Activated CD8-positive, alpha-beta memory T cell treated with anti-CD3 and anti-CD28 coated beads for 36 hours (primary cell): ENCODE measurements around the gene PRR35. TPM values are rescaled to one million over a fixed set of nuclear protein-coding genes. Genes with fewer than 3 reads are reported as not detected.

Experiments
- CTCF ChIA-PET: fragments of 350-600 bp; sonication (Branson Sonifier 250); formaldehyde crosslinking; loops from one replicate; lab custom pipeline; 2021; ENCODE audit warnings: antibody characterized with exemption; lab: Charles Lee
- POLR2A ChIA-PET: fragments of 350-600 bp; sonication (Branson Sonifier 250); formaldehyde crosslinking; loops from one replicate; lab custom pipeline; 2021; ENCODE audit warnings: antibody characterized with exemption; lab: Charles Lee
- total RNA-seq, 2 experiments: library from RNA; stranded (reverse); gene quantifications; one replicate each; pipeline ENCODE4 v1.2.3, GENCODE V29; 2021

PRR35 gene
- total RNA-seq, 2 experiments from 2014 or later: not detected

DNA sequence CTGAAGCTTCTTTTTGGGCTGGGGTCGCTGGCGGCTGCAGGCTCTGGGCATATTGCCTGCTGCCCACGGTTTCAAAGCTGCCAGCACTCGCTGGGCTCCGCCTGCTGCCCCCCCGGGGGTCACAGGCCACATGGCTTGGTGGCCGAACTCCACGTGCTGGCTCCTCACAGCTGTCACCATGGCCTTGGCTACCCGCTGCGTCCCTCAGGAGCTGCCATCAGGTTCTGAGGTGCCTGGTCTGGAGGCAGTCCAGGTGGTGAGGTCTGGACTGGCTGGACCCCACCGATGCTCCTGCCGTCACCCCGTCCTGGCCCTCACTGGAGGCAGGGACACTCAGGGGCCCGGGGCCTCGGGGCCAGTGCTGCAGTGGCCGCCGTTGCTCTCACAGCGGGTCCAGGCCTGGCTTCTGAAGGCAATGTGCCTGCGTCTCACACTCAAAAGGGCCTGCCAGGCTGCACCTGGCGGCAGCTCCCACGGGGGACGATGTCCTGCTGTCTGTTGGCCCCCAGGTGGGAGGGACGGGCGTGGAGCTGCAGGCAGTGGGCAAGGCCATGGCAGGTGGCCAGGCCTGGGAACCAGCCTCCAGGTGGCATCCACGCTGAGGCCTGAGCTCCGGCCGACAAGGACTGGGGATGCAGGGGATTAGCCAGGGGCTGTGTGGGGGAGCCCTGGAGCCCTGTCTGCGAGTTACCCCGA lies 19.4 kb upstream of the PRR35 start:
- ChIA-PET CTCF (no interaction called here), POLR2A (no interaction called here)

DNA sequence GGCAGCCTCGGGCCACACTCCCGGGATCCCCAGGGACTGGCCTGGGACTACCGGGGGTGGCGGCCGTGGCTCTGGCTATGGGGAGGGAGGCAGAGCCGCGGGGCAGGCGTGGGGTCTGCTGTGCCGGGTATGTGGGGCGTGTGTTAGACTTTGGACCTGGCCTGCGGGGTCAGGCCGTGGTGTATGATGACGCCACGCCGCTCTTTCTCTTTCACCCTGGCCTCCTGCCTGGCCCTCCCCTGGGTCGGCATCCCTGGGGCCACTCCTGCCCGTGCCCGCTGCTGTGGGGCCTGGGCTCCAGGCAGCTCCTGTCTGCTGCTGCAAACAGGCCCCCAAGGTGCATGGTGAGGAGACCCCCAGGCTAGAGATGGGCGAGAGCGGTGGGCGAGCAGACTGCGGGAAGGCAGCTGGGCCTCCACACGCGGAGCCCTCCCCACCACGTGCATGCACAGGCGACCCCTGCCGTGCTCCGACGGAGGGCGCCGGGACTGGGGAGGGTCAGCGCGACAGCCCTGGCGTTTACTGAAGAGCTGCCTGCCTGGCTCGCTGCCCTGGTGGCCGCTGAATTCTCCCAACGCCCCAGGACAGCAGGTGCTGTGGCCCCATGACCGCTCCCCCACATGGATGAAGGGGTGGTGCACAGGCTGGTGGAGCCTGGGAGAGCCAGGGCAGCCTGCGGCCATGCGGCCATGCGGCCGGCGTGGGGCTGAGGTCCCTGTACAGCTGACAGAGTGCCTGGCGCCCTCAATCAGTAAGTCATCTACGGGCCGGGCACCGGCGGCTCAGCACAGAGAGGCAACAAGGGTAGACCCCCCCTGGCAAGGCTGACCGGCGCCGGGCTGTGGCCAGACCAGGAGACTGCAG lies 16.7 kb upstream of the PRR35 start:
- CTCF ChIA-PET: interaction anchor here (1.2 kb wide), 1 partner anchor 36 kb away, joined by 3 read pairs; no protein-coding TSS in a partner anchor
- POLR2A ChIA-PET: no interaction called here

DNA sequence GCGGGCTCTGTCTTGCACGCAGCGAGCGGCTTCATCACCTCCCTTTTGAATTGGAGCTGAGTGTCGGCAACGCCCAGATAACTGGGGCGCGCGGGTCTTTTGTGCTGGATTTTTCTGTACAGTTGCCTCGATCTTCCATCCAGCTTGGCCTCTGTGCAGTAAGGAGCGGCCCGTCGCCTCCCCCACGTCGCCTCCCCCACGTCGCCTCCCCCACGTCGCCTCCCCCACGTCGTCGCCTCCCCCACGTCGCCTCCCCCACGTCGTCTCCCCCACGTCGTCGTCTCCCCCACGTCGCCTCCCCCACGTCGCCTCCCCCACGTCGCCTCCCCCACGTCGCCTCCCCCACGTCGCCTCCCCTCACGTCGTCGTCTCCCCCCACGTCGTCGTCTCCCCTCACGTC lies 15.7 kb upstream of the PRR35 start:
- CTCF ChIA-PET: interaction anchor here (1.2 kb wide), 1 partner anchor 35 kb away, joined by 3 read pairs; no protein-coding TSS in a partner anchor
- POLR2A ChIA-PET: no interaction called here

DNA sequence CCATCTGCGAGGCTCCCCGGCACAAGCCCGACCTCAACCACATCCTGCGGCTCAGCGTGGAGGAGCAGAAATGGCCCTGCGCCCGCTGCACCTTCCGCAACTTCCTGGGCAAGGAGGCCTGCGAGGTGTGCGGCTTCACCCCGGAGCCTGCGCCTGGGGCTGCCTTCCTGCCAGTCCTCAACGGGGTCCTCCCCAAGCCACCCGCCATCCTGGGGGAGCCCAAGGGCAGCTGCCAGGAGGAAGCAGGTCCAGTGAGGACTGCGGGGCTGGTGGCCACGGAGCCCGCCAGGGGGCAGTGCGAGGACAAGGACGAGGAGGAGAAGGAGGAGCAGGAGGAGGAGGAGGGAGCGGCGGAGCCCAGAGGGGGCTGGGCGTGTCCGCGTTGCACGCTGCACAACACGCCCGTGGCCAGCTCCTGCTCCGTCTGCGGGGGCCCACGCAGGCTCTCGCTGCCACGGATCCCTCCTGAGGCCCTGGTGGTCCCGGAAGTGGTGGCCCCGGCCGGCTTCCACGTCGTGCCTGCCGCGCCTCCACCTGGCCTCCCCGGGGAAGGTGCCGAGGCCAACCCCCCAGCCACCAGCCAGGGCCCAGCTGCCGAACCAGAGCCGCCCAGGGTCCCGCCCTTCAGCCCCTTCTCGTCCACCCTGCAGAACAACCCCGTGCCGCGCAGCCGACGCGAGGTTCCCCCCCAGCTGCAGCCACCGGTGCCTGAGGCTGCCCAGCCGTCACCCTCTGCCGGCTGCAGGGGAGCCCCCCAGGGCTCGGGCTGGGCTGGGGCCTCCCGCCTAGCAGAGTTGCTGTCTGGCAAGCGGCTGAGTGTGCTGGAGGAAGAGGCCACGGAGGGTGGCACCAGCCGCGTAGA lies 13.1 kb upstream of the PRR35 start:
- ChIA-PET CTCF (interaction anchor here (0.8 kb wide), 1 partner anchor 35 kb away, joined by 7 read pairs; no protein-coding TSS in a partner anchor), POLR2A (interaction anchor here (0.6 kb wide), 1 partner anchor 135 kb away, joined by 8 read pairs; no protein-coding TSS in a partner anchor)

DNA sequence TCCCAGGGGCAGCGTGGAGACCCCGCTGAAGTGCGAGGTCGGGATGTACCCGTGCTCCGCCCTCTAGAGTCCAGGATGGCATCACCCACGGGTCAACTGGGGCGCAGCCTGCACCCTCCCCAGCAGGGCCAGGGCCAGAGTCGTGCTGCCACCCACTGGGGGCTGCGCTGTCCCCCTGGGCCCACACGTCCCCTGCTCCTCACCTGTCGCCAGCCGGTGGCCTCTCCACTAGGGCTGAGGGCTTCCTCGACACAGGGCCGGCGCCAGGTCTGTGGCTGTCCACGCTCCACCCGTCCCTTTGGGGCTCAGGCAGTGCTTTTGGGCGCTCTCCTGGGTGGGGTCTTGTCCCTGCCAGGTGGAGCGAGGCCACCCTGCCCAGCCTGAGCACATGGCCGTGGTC lies 11.6 kb upstream of the PRR35 start:
- POLR2A ChIA-PET: no interaction called here
- CTCF ChIA-PET: no interaction called here

DNA sequence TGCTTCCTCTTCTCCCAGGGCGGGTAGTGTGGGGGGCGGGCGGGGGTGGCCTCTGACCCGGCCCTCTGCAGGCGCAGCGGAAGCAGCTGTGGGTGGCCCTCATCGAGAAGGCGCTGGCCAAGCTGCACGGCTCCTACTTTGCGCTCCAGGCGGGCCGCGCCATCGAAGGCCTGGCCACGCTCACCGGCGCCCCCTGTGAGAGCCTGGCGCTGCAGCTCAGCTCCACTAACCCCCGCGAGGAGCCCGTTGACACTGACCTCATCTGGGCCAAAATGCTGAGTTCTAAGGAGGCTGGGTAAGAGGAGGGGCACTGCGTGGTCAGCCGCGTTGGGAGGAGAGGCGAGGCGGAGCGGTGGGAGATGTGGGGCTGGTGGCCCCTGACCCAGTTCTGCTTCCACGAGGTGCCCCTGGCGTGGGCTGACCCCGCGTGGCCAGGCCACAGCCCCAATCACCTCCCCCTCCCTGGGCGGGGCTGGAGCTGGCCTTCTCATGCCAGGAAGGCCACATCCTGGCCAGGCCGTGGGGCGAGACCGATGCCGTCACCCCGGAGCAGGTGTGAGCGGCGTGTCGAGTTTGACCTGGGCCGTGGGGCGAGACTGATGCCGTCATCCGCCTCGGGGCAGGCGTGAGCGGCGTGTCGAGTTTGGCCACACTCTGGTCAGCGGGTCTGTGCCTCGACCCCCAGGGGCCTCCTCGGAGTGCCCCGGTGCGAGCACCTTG lies 10.5 kb upstream of the PRR35 start:
- POLR2A ChIA-PET: no interaction called here
- CTCF ChIA-PET: no interaction called here

DNA sequence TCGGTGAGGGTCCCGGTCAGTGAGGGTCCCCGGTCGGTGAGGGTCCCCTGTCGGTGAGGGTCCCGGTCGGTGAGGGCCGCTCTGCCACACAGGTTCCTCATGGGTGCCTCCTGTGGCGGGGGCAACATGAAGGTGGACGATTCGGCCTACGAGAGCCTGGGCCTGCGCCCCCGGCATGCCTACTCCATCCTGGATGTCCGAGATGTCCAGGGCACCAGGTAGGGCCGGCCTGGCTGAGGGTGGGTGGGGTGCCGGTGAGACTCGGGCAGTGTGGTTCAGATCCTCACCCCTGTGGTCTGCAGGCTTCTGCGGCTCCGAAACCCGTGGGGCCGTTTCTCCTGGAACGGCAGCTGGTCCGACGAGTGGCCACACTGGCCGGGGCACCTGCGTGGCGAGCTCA lies 9.0 kb upstream of the PRR35 start:
- ChIA-PET POLR2A (no interaction called here), CTCF (no interaction called here)

DNA sequence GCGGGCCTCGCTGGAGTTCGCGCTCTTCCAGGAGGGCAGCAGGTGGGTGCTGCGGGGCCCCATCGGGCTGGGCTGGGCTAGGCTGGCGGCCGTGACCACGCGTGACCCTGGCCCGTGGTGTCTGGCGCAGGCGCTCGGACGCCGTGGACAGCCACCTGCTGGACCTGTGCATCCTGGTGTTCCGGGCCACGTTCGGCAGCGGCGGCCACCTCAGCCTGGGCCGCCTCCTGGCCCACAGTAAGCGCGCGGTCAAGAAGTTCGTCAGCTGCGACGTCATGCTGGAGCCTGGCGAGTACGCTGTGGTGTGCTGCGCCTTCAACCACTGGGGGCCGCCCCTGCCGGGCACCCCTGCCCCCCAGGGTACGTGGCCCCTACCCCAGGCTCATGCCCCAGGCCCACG lies 8.0 kb upstream of the PRR35 start:
- CTCF ChIA-PET: no interaction called here

DNA sequence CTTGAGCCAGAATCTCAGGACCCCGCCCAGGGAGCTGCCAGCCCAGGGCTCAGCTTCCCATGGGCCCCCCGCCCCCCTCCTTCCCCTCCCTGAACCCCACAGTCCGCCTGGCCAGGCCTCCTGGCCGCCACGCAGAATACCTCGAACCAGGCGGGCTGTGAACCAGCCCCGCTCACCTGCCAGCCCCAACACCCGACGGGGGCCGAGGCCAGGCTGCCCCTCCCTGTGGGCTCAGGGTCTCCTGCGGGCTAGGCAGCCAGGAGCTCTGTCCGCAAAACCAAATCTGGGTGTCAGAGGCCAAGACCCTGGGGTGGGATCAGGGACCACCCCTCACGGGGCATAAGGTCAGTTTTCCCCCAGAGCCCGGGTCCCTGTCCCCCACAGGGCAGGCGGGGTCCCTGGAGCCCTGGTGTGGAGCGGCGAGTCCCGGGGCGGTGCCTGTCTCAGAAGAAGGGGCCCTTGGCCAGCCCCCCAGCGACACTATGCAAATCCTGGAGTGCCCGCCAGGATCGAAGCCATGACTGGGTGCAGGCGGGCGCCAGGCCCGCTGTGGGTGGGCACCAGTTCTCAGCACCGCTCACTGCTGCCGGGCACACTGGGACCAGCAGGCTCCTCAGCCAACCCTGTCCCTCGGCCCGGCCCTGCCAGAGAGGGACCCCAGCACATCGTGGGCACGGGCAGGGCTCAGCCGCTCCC lies 6.4 kb upstream of the PRR35 start:
- CTCF ChIA-PET: no interaction called here
- POLR2A ChIA-PET: no interaction called here

More for the DNA sequence above, 8.0 kb upstream of the PRR35 start:
- POLR2A ChIA-PET: interaction anchor here (0.8 kb wide), 1 partner anchor 25 kb away, joined by 3 read pairs; no protein-coding TSS in a partner anchor

DNA sequence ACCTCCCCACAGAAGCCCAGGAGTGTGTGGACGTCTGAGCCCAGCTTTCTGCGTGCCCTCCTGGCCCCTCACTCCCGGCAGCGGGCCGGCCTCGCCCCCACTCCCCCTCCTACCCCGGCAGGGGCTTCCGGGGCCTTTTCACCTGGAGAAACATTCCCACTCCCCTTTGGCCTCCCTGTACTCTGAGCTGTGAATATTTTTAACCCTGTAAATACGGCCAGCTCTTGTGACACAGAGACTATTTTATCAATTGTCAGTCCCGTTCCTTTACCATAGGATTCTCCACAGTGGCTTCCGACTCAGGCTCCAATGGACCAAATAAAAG lies 5.9 kb upstream of the PRR35 start:
- ChIA-PET CTCF (no interaction called here), POLR2A (no interaction called here)

DNA sequence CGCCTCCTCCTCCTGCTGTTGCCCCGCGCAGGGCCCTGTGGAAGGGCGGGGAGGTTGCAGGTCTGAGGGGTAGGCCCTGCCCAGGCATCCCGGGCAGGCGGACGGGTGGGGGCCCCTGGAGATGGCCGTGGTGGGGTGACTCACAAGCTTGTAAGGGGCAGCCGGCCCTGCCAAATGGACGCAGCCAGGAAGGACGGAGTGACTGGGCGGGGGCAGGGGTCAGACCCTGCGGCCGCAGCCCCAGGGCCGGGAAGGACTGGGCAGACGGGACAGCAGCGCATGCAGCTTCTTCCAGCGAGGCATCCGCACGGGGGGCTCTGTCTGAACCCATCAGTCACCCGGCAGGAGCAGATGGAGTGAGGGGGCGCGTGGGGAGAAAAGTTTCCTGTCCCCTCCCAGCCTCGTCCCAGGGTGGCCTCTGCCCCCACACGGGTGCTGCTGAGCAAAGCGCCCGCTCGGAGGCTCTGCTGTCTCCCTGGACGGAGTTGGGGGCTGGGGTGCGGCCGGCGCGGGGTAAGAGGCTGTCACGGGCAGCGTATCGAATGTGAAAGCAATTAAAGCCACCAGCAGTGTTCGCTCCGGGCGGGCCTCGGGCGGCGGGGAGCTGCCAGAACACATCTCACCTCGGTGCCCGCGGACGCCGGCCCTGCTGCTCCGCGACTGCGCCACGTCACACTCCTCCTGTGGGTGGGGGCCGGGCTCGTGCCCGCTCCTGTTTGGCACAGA lies 5.4 kb upstream of the PRR35 start:
- ChIA-PET POLR2A (no interaction called here), CTCF (no interaction called here)

DNA sequence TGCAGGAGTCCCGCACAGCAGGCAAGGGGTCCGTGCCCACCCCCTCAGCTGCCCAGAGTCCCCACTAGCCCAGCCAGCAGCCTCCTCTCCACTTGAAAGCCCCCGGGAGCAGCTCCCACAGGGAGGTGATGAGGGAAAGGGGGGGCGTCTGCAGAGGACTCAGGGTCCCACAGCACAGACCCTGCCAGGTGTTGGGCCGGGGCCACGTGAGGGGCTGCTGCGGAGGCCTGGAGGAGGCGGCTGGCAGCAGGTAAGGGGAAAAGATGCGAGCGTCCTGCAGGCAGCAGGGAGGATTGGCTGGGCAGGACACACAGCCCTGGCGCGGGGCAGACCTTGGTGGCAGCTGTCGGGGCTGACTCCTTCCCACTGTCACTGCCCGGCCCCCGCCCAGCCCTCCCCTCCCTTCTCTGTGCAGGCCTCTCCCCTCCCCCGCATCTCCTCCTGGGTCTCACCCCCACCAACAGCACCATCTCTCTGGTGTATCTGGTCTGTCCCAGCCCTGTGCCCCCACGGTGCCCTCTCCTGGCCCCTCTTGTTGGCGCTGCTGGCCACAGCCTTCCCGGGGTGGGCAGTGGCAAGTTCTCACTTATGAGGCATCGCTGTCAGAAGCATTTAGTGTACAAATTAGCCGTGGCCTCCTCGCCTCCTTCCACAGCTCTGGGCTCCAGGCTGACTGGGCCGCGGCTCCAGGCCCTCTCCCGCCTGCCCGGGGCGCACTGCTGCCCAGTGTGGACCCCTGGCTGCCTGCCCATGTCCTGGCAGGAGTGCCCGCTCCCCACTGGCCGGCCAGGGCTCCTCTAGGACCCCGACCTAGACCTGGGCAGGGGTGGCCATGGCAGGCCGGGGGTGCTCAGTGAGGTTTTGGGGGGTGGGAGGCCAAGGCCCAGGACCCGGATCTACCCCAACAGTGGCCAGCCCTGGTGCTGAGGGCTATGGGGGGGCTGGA lies 4.4 kb upstream of the PRR35 start:
- POLR2A ChIA-PET: interaction anchor here (0.5 to 0.6 kb wide), 2 partner anchors 21 to 40 kb away, joined by 3 to 4 read pairs; no protein-coding TSS in a partner anchor
- CTCF ChIA-PET: no interaction called here

DNA sequence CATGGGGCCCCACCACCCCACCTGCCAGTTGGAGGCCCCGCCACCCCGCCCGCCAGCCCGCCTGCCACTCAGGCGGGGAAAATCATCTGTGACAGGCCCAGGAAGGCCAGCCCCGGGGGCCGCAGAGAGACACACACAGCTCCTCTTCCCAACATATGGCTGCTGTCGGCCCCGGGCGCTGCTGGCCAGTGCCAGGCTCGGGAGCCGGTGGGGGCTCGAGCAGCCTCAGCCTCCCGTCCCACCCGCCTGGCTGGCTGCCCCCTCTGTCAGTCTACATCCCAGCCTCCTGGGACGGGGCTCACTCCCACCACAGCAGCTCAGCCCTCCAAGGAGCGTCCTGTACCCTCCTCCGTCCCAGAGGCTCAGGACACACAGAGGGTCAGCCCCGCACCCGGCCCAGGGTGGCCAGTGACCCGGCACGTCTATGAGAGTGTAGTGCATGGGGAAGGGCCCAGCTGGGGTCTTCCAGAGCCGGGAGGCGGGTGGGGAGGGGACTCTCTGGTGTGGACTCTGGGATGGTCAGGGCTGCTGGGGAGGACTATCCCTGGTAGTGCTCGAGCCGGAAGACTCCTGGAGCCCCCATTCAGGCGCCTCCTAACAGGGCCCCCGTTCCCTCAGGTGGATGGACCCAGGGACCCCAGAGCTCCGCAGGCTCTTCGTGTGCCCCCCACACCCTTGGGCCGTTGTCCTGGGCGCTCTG lies 3.6 kb upstream of the PRR35 start:
- ChIA-PET POLR2A (interaction anchor here (0.5 kb wide), 1 partner anchor 39 kb away, joined by 3 read pairs; no protein-coding TSS in a partner anchor), CTCF (no interaction called here)

DNA sequence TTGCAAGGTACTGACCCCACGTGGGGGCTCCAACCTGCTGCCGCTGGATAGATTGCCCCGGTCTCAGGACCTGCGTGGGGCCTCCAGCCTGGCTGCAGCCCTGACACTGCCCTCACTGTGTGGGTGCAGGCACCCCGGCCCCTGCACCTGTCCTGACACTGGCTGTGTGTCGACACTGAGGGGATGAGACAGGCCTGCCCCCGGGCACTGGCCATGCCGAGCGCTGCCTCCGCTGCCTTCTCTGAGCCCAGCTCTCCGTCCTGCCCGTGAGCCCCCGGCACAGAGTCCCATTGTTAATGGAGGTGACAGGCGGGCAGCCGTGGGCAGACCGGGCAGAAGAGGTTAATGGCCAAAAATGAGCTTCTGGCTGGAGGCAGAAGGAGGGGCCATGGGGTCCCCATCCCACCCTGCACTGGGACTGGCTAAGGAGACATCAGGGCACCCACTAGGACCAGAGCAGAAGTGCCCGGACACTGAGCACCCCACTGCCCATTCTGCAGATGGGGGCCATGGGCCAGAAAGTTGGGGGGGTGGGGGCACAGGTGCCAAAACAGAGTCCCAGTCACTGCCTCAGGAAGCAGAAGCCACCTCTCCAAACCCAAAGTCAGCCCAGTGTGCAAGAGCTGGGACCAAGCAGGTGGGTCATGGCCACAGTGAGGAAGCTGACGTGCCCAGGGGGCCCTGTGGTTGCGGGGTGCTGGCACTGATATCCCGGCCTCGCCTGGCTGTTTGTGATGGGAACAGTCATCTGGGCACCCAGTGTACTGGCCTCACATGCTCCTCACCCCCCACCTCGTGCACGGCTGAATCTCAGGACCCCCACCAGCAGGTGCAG lies 2.5 kb upstream of the PRR35 start:
- CTCF ChIA-PET: interaction anchor here (0.6 kb wide), 1 partner anchor 21 kb away, joined by 3 read pairs; no protein-coding TSS in a partner anchor
- POLR2A ChIA-PET: no interaction called here
